HG02981 (cell line): ENCODE measurements around the gene RNF7.
"Not testable (repeated sequence)": the region's sequence is repeated elsewhere in the genome, so short reads cannot be mapped to it uniquely, and the experiment has no call there.

Source experiments
- ATAC-seq: cut with Tn5 transposase; IDR thresholded peaks from one replicate; pipeline ENCODE4 v1.9.1; 2021; ENCODE audit warnings: mild to moderate bottlenecking, moderate library complexity; ENCODE audit not compliant: unreplicated experiment

The RNF7 gene

GRCh38 chr3:141735176-141735575, 2.9 kb upstream of the RNF7 start:
- ATAC-seq = no peak

GRCh38 chr3:141735770-141736465, 2.2 kb upstream of the RNF7 start:
- ATAC-seq = no peak

GRCh38 chr3:141737093-141737492, 1.0 kb upstream of the RNF7 start:
- ATAC-seq = no peak

- no peak for ATAC-seq
Measured at GRCh38 chr3:141737678-141738021, 448 bp upstream of the RNF7 start.

- ATAC-seq = no peak
Measured at GRCh38 chr3:141738891-141739363, 829 bp downstream of the RNF7 start.

GRCh38 chr3:141739731-141740130, 1.6 kb downstream of the RNF7 start:
- ATAC-seq = no peak

- ATAC-seq = no peak
Measured at GRCh38 chr3:141740349-141740748, 2.3 kb downstream of the RNF7 start.

- ATAC-seq = no peak
Measured at GRCh38 chr3:141743305-141743704, 5.2 kb downstream of the RNF7 start.

- no peak for ATAC-seq
Measured at GRCh38 chr3:141746962-141747361, 8.9 kb downstream of the RNF7 start.

- ATAC-seq = no peak
Measured at GRCh38 chr3:141753399-141753798, 15.3 kb downstream of the RNF7 start.

GRCh38 chr3:141754032-141754431, 15.9 kb downstream of the RNF7 start:
- no peak for ATAC-seq

- not testable (repeated sequence) for ATAC-seq
Measured at GRCh38 chr3:141762552-141762951, 24.5 kb downstream of the RNF7 start.

GRCh38 chr3:141763088-141763750, 25.1 kb downstream of the RNF7 start, which contains the start of gene GRK7:
Gene GRK7 (plus strand): TSS chr3:141763408. CDS start chr3:141778285, 14,877 bp downstream.
- no peak for ATAC-seq

GRCh38 chr3:141764045-141764444, 25.9 kb downstream of the RNF7 start:
- no peak for ATAC-seq

- ATAC-seq = no peak
Measured at GRCh38 chr3:141764465-141764864, 26.4 kb downstream of the RNF7 start.

- ATAC-seq = no peak
Measured at GRCh38 chr3:141764986-141765385, 26.9 kb downstream of the RNF7 start.

GRCh38 chr3:141767066-141767465, 29.0 kb downstream of the RNF7 start:
- no peak for ATAC-seq

- ATAC-seq = no peak
Measured at GRCh38 chr3:141769221-141769894, 31.3 kb downstream of the RNF7 start.

GRCh38 chr3:141773676-141774075, 35.6 kb downstream of the RNF7 start:
- ATAC-seq = no peak

- ATAC-seq = no peak
Measured at GRCh38 chr3:141776376-141776775, 38.3 kb downstream of the RNF7 start.

- no peak for ATAC-seq
Measured at GRCh38 chr3:141776885-141777284, 38.8 kb downstream of the RNF7 start.
